Heart right ventricle (tissue), 16 donors: ENCODE data around the gene SPATS2. TPM values are rescaled to one million over a fixed set of nuclear protein-coding genes. Genes with fewer than 3 reads are reported as not detected.

ENCODE experiments used
- ATAC-seq, 8 donors: fragments of 200-7000 bp; cut with Tn5 transposase; one replicate each; pipeline ENCODE4 v1.9.1; 2020; ENCODE audit warnings: mild to moderate bottlenecking in 8 of 8, moderate library complexity in 8 of 8, moderate number of reproducible peaks in 1 of 8
- DNase-seq, 2 donors: peaks; one replicate each; pipeline ENCODE4 v3.0.0-alpha.2; 2020
- H3K27ac ChIP-seq, 10 donors: fragments of 200-600 bp; sonication (generic) in 2 of 10; one replicate each; pipeline versions ENCODE4 v1.5.0 to v1.8.0; 2020 to 2022; ENCODE audit warnings: mild to moderate bottlenecking in 3 of 10
- H3K27me3 ChIP-seq, 7 donors: fragments of 200-600 bp; one replicate each; pipeline ENCODE4 v1.8.0; 2021 to 2022; ENCODE audit warnings: mild to moderate bottlenecking in 2 of 7
- H3K36me3 ChIP-seq, 9 donors: fragments of 200-600 bp; sonication (generic) in 1 of 9; one replicate each; pipeline versions ENCODE4 v1.5.0 to v1.8.0; 2020 to 2022; ENCODE audit warnings: mild to moderate bottlenecking in 2 of 9
- H3K4me1 ChIP-seq, 9 donors: fragments of 200-600 bp; sonication (generic) in 1 of 9; one replicate each; pipeline versions ENCODE4 v1.5.0 to v1.8.0; 2020 to 2022; ENCODE audit warnings: mild to moderate bottlenecking in 4 of 9
- H3K4me3 ChIP-seq, 10 donors: fragments of 200-600 bp; sonication (generic) in 2 of 10; one replicate each; pipeline versions ENCODE4 v1.5.0 to v1.8.0; 2020 to 2022; ENCODE audit warnings: mild to moderate bottlenecking in 7 of 10, moderate library complexity in 2 of 10
- H3K9me3 ChIP-seq, 11 donors: fragments of 200-600 bp in 10 of 11; sonication (generic) in 2 of 11; one replicate each; pipeline versions ENCODE4 v1.5.0 to v1.8.0; 2013 to 2022; ENCODE audit warnings: mild to moderate bottlenecking in 2 of 11, control low read depth in 1 of 11, moderate library complexity in 1 of 11
- CTCF ChIP-seq, 9 donors: fragments of 200-600 bp; sonication (generic) in 2 of 9; IDR thresholded peaks; one replicate each; pipeline versions ENCODE4 v1.5.0 to v1.8.0; 2021 to 2022; ENCODE audit warnings: antibody characterized with exemption in 9 of 9, mild to moderate bottlenecking in 5 of 9, moderate library complexity in 1 of 9
- WGBS, 2 donors: extraction: QIAGEN DNeasy Blood & Tissue Kit; methylation state at CpG; one replicate each; pipeline ENCODE4 v1.1.7; 2013; ENCODE audit warnings: inconsistent platforms in 1 of 2; 5-methylcytosine and 5-hydroxymethylcytosine counted together
- intact Hi-C, 10 donors: fragments of 100-400 bp; cut with DNase I; formaldehyde crosslinking; loops; one replicate each; pipeline versions ENCODE4 v1.11.1 to v1.14.2; 2022
- polyA plus RNA-seq, 2 donors: library from polyadenylated mRNA; stranded (reverse); fragments of 200-250 nt; gene quantifications; one replicate each; pipeline ENCODE4 v1.2.3, GENCODE V29; 2013
- total RNA-seq, 10 donors: library from RNA; stranded (reverse); fragmentation: NEBNext Ultra II Directional in 3 of 10; extraction: Animal tissue kit (Norgen Biotek cat#: 25700) in 3 of 10; gene quantifications; one replicate each; pipeline versions ENCODE4 v1.2.1 to v1.2.4, GENCODE V29; 2021 to 2023
- donor health status: Arrhythmogenic right ventricular cardiomyopathy.
- donor health status: ischemic (EF 13 %, LVEDD 7.1; RV severe dilation, severe dysfunction).
- donor health status: healthy with polysubstance abuse.
- donor health status: DM: no; HTN: yes; CAD: no.
- donor health status: DM: no; HTN: no; CAD: no.
- donor health status: ischemic (EF 25% LVEDD 6.9; RV normal size, moderate dysfunction).
- donor health status: ischemic (EF 25% LVEDD 5.7; RV mildly dilated, moderate dysfunction).
- donor health status: healthy.
- donor health status: DM: yes; HTN: yes; CAD: no.
- donor health status: Ischemic cardiomyopathy.
- donor health status: ischemic (EF 35%, LVEDD 5.7; RV mildly dilated, moderate dysfunction).
- donor health status: nonischemic (EF 11% LVEDD 7.7; RV severe dilation, severe dysfunction).
- donor health status: DM: yes; HTN: yes; CAD: no.
- donor health status: PGD.
- donor health status: ischemic (EF 29% LVEDD 5.4; RV normal size, mild dysfunction).
- donor health status: nonischemic (EF 23%, LVEDD 6.1; RV moderate dilation, normal function).

Gene SPATS2
- total and polyA plus RNA-seq, 12 donors = 3.5 to 11.5 (median 5.1) TPM

GRCh38 chr12:49519574-49519936 lies 152.3 kb downstream of the SPATS2 start:
- H3K4me1 ChIP-seq = peaks cover 0 to 6% (median 0%) of the 10 kb centered on the region in 9 donors
- H3K36me3 ChIP-seq = peaks cover 0 to 68% (median 0%) of the 10 kb centered on the region in 9 donors
- intact Hi-C loops = no loop called here
- no peak overlapping the region for H3K4me3 ChIP-seq
- H3K9me3 ChIP-seq = no peaks in the 10 kb centered on the region
- H3K27me3 ChIP-seq = no peaks in the 10 kb centered on the region
- no peak for TF ChIP-seq CTCF (IDR thresholded peaks at IDR 0.05)
- H3K27ac ChIP-seq = no peak overlapping the region
- ATAC-seq (no peak), DNase-seq (no peak)
- 96 to 99% methylated on average over 5 of the region's 5 CpGs for WGBS, 2 donors

DNA sequence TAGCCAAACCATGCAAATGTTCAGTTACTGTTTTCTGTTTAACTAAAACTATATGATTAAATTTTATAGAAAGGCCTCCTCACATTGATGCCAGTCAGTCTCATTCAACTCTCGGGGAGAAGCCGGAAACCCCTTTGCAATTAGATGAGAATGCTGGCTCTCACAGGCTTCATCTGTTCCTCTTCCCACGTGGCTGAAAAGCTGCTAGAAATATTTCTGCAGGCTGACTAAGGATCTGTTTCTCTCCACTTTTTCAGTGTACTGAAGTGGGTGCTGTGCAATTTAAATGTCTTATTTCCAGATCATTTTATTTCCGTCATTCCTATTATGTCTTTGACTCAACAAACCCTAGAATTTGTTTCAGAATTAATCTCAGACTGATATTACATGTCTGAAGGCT lies 154.1 kb downstream of the SPATS2 start:
- 89 to 91% methylated on average over 4 of the region's 4 CpGs for WGBS, 2 donors
- no peaks in the 10 kb centered on the region for H3K9me3 ChIP-seq
- H3K4me1 ChIP-seq = peaks cover 0 to 17% (median 0%) of the 10 kb centered on the region in 9 donors
- TF ChIP-seq CTCF (IDR thresholded peaks at IDR 0.05) = no peak
- intact Hi-C loops = no loop called here
- no peak for DNase-seq
- H3K36me3 ChIP-seq = peaks cover 0 to 77% (median 5%) of the 10 kb centered on the region in 9 donors
- H3K27ac ChIP-seq = no peak overlapping the region
- H3K27me3 ChIP-seq = no peaks in the 10 kb centered on the region
- no peak overlapping the region for H3K4me3 ChIP-seq
- no peak for ATAC-seq

DNA sequence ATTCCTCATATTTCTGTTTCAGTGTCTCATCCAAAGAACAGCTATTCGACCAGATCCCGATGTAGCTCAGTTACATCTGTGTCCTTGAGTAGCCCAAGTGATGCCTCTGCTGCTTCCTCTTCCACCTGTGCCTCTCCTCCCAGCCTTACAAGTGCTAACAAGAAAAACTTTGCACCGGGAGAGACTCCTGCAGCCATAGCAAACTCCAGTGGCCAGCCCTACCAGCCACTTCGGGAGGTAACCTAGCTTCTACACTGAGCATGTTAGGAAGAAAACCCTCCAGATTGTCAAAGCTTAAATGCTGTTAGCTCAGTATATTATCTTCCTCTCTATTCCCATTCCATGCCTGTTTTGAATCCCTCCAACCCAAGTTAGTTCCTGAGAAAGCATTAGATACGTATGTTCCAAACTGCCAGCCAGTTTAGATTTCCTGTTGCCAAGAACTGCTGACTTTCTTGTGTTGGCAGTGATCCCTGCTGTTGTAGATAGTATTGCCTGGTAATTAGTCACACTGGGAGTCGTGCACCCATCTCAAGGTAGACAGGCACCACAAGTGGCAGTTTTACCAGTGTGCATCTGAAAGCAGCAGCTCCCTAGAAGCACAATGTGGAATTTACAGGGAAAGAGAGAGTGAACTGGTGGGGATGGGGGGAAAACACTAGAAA lies 157.5 kb downstream of the SPATS2 start:
- intact Hi-C loops = no loop called here
- Histone ChIP-seq H3K4me1 (peaks cover 0 to 17% (median 0%) of the 10 kb centered on the region in 9 donors), H3K27ac (peak overlapping the region in 7 of 10 donors; percentile 33 to 64 (median 59)), H3K9me3 (no peaks in the 10 kb centered on the region), H3K27me3 (no peaks in the 10 kb centered on the region), H3K4me3 (no peak overlapping the region), H3K36me3 (peaks cover 0 to 77% (median 5%) of the 10 kb centered on the region in 9 donors)
- TF ChIP-seq CTCF (IDR thresholded peaks at IDR 0.05) = no peak
- 54 to 70% methylated on average over 6 of the region's 6 CpGs for WGBS, 2 donors
- DNase-seq (peak in 1 of 2 donors; percentile 34), ATAC-seq (peak; percentile 51 to 94 (median 87))

GRCh38 chr12:49525942-49526341 lies 158.7 kb downstream of the SPATS2 start:
- ATAC-seq (peak in 1 of 8 donors; percentile 15), DNase-seq (no peak)
- H3K4me1 ChIP-seq = peaks cover 0 to 17% (median 0%) of the 10 kb centered on the region in 9 donors
- no peaks in the 10 kb centered on the region for H3K27me3 ChIP-seq
- no peaks in the 10 kb centered on the region for H3K9me3 ChIP-seq
- H3K4me3 ChIP-seq = no peak overlapping the region
- TF ChIP-seq CTCF (IDR thresholded peaks at IDR 0.05) = no peak
- no peak overlapping the region for H3K27ac ChIP-seq
- intact Hi-C loops = no loop called here
- WGBS, 2 donors = 94 to 95% methylated on average over 7 of the region's 7 CpGs
- peaks cover 0 to 70% (median 5%) of the 10 kb centered on the region in 9 donors for H3K36me3 ChIP-seq
